Measurements from ENCODE around the gene SPACA4.

Gene SPACA4

GRCh38 chr19:48651683-48652048 lies 45.1 kb downstream of the SPACA4 start:
- DNase-seq (ENCODE audit: low spot score): no peak

GRCh38 chr19:48654299-48655059 lies 47.9 kb downstream of the SPACA4 start:
- no peak for DNase-seq (ENCODE audit: low spot score)

- DNase-seq (ENCODE audit: low spot score): no peak
These were observed 50.4 kb downstream of the SPACA4 start for GRCh38 chr19:48656840-48657474.
